Activated T-helper 1 cell treated with anti-CD3 and anti-CD28 coated beads, Interleukin-2, amount 50 U/mL, for 16 hours (primary cell): ENCODE data around the gene ZNF22.
"Not testable (repeated sequence)": the region's sequence is repeated elsewhere in the genome, so short reads cannot be mapped to it uniquely, and the experiment has no call there.

Source experiments
- DNase-seq, 2 donors: peaks; one replicate each; pipeline ENCODE4 v3.0.0-alpha.2; 2020; ENCODE audit warnings: low read depth in 1 of 2, low spot score in 1 of 2

ZNF22 gene

GRCh38 chr10:45006276-45007030 lies 5.7 kb downstream of the ZNF22 start:
- no peak for DNase-seq

GRCh38 chr10:45008524-45009161 lies 7.9 kb downstream of the ZNF22 start:
- DNase-seq = no peak

GRCh38 chr10:45014557-45014956 lies 13.8 kb downstream of the ZNF22 start:
- DNase-seq = not testable (repeated sequence)

- DNase-seq = no peak
Observed at GRCh38 chr10:45015590-45015989, 14.9 kb downstream of the ZNF22 start.

GRCh38 chr10:45023426-45023825 lies 22.7 kb downstream of the ZNF22 start:
- DNase-seq = no peak

GRCh38 chr10:45034301-45034700 lies 33.6 kb downstream of the ZNF22 start:
- DNase-seq = no peak

- DNase-seq = no peak
Observed at GRCh38 chr10:45035673-45036072, 35.0 kb downstream of the ZNF22 start.

GRCh38 chr10:45040921-45041542 lies 40.3 kb downstream of the ZNF22 start:
- DNase-seq = no peak

GRCh38 chr10:45044290-45044689 lies 43.6 kb downstream of the ZNF22 start:
- DNase-seq = no peak

- no peak for DNase-seq
Observed at GRCh38 chr10:45050551-45051235, 50.0 kb downstream of the ZNF22 start.

GRCh38 chr10:45052700-45053099 lies 52.0 kb downstream of the ZNF22 start:
- no peak for DNase-seq

GRCh38 chr10:45053569-45054100 lies 52.9 kb downstream of the ZNF22 start:
- no peak for DNase-seq
